ENCODE results near the gene FAM136A. TPM values are rescaled to one million over a fixed set of nuclear protein-coding genes. Genes with fewer than 3 reads are reported as not detected.

Gene FAM136A
- total and polyA plus RNA-seq, 10 of the 15 experiments (the other 5 are each of a cell fraction or from before 2014, with no cell fraction given): 69.3 to 173 (median 107) TPM

GRCh38 chr2:70340075-70340474 is 38.2 kb upstream of the FAM136A start:
- Histone ChIP-seq H3K4me2 (ENCODE audit: control insufficient read depth, insufficient read depth) (no peak overlapping the region), H3K4me3 (no peak overlapping the region), H3K79me2 (ENCODE audit: control insufficient read depth, insufficient read depth, low read length) (no peaks in the 10 kb centered on the region), H3K4me1 (ENCODE audit: control insufficient read depth, insufficient read depth, low read length) (no peaks in the 10 kb centered on the region), H3K27me3 (replicated peaks in 1 of 2; ENCODE audit: control insufficient read depth in 2 of 2, insufficient read depth in 2 of 2, low read length in 1 of 2) (no peaks in the 10 kb centered on the region), H2AFZ (ENCODE audit: control insufficient read depth, low read depth, low read length) (no peak overlapping the region), H3K9ac (ENCODE audit: control insufficient read depth, insufficient read depth, low read length) (no peak overlapping the region), H3K9me3 (replicated peaks; ENCODE audit: control insufficient read depth, insufficient read depth, low read length) (no peaks in the 10 kb centered on the region), H3K36me3 (ENCODE audit: control insufficient read depth in 2 of 2, insufficient read depth in 2 of 2, low read length in 1 of 2) (no peaks in the 10 kb centered on the region), H3K27ac (ENCODE audit: control insufficient read depth, insufficient read depth) (no peak overlapping the region), H4K20me1 (ENCODE audit: control insufficient read depth, insufficient read depth) (no peaks in the 10 kb centered on the region; the same call in 1 of the 2 replicates)
- POLR2A ChIA-PET: no interaction called here
- ATAC-seq: no peak
- intact Hi-C loops (cut with micrococcal nuclease; ENCODE audit: unreplicated experiment): loop anchor here (2.0 kb wide), 1 partner anchor 309 kb away; no protein-coding TSS in a partner anchor
- CTCF ChIA-PET: interaction anchor here (0.6 to 5.5 kb wide), 9 partner anchors 11 to 798 kb away, joined by 3 to 65 read pairs (median 6); no protein-coding TSS in a partner anchor
- no TSS peak for BruUV-seq (replicated peaks)
- in situ Hi-C loops (cut with MboI): loop anchor here (5.0 kb wide), 1 partner anchor 277 kb away; no protein-coding TSS in a partner anchor
- RAD21 ChIA-PET (ENCODE audit: unreplicated experiment): interaction anchor here (2.9 kb wide), 1 partner anchor 278 kb away, joined by 14 read pairs; no protein-coding TSS in a partner anchor
- DNase-seq (ENCODE audit: low read depth, low spot score): no peak
- 0% methylated on average over 4 of the region's 4 CpGs for WGBS (ENCODE audit: insufficient coverage, insufficient replicate concordance, low lambda C conversion rate, missing lambda C conversion rate)
- FAIRE-seq: no peak
- no peak for TF ChIP-seq PRDM15 (CRISPR knock-in tag; IDR thresholded peaks at IDR 0.05)
- TF ChIP-seq POLR2AphosphoS2 (IDR thresholded peaks at IDR 0.05; ENCODE audit: low read depth, low read length): no peak
- no peak for TF ChIP-seq BMI1 (IDR thresholded peaks at IDR 0.05; ENCODE audit: borderline replicate concordance)
- TF ChIP-seq CBFB (IDR thresholded peaks at IDR 0.05; ENCODE audit: low read depth): no peak
- no peak for TF ChIP-seq SREBF1 (IDR thresholded peaks at IDR 0.05; ENCODE audit: low read length)
- no peak for TF ChIP-seq ZNF384 (IDR thresholded peaks at IDR 0.05; ENCODE audit: borderline replicate concordance, low read depth, low read length)
- no peak for TF ChIP-seq E4F1 (IDR thresholded peaks at IDR 0.05; ENCODE audit: borderline replicate concordance, partially characterized antibody)
- no peak for TF ChIP-seq LARP7 (IDR thresholded peaks at IDR 0.05)
- no peak for TF ChIP-seq SKIL (IDR thresholded peaks at IDR 0.05; ENCODE audit: low read depth, poor library complexity, severe bottlenecking)
- no peak for TF ChIP-seq CREB1 (IDR thresholded peaks at IDR 0.05; ENCODE audit: low read depth)
- TF ChIP-seq RELA (IDR thresholded peaks at IDR 0.05; ENCODE audit: borderline replicate concordance, partially characterized antibody): no peak
- SMC1A ChIA-PET (ENCODE audit: uncharacterized antibody, unreplicated experiment): no interaction called here
